Neural progenitor cell (in vitro differentiated cells): ENCODE data around the gene ZNF91. TPM values are rescaled to one million over a fixed set of nuclear protein-coding genes. Genes with fewer than 3 reads are reported as not detected.
"Not testable (repeated sequence)": the region's sequence is repeated elsewhere in the genome, so short reads cannot be mapped to it uniquely, and the experiment has no call there.

Source experiments
- DNase-seq: peaks from one replicate; pipeline ENCODE4 v3.0.0-alpha.2; 2016; ENCODE audit warnings: low spot score
- H2AFZ ChIP-seq: fragments of 200-600 bp; sonication (generic); replicated peaks from 2 replicates; pipeline ENCODE4 v1.6.1; 2016; ENCODE audit warnings: antibody characterized with exemption
- H3F3A ChIP-seq: fragments of 200-600 bp; sonication (generic); 2 replicates; pipeline ENCODE4 v1.6.1; 2016; ENCODE audit warnings: antibody characterized with exemption, low read depth
- H3K27ac ChIP-seq: fragments of 200-600 bp; sonication (generic); 2 replicates; pipeline ENCODE4 v1.5.1; 2016; ENCODE audit warnings: mild to moderate bottlenecking
- H3K27me3 ChIP-seq: fragments of 200-600 bp; sonication (generic); 2 replicates; pipeline ENCODE4 v1.6.1; 2016; ENCODE audit warnings: mild to moderate bottlenecking, moderate library complexity
- H3K36me3 ChIP-seq: fragments of 200-600 bp; sonication (generic); 2 replicates; pipeline ENCODE4 v1.5.1; 2016
- H3K4me1 ChIP-seq: fragments of 200-600 bp; sonication (generic); 2 replicates; pipeline ENCODE4 v1.6.1; 2016; ENCODE audit warnings: mixed run types
- H3K4me2 ChIP-seq: fragments of 200-600 bp; sonication (generic); 2 replicates; pipeline ENCODE4 v1.6.1; 2016
- H3K4me3 ChIP-seq: fragments of 200-600 bp; sonication (generic); 2 replicates; pipeline ENCODE4 v1.5.1; 2016
- H3K79me2 ChIP-seq: fragments of 200-600 bp; sonication (generic); 2 replicates; pipeline ENCODE4 v1.6.1; 2016; ENCODE audit warnings: low read depth
- H3K9ac ChIP-seq: fragments of 200-600 bp; sonication (generic); 2 replicates; pipeline ENCODE4 v1.6.1; 2016
- H3K9me3 ChIP-seq: fragments of 200-600 bp; sonication (generic); 2 replicates; pipeline ENCODE4 v1.5.1; 2016; ENCODE audit warnings: low read depth
- H4K20me1 ChIP-seq: fragments of 200-600 bp; sonication (generic); 2 replicates; pipeline ENCODE4 v1.6.1; 2016; ENCODE audit warnings: low read depth
- H3K27ac Mint-ChIP-seq: 3 replicates; pipeline ENCODE4 v1.8.0; 2021; ENCODE audit warnings: mixed read lengths
- H3K27me3 Mint-ChIP-seq: 2 replicates; pipeline ENCODE4 v1.8.0; 2022; ENCODE audit warnings: low read depth, mild to moderate bottlenecking, inconsistent platforms, moderate library complexity, mixed read lengths; ENCODE audit not compliant: insufficient read depth
- H3K36me3 Mint-ChIP-seq: 3 replicates; pipeline ENCODE4 v1.8.0; 2021; ENCODE audit warnings: mixed read lengths
- H3K4me1 Mint-ChIP-seq: 3 replicates; pipeline ENCODE4 v1.8.0; 2021; ENCODE audit warnings: mixed read lengths
- H3K4me3 Mint-ChIP-seq: 3 replicates; pipeline ENCODE4 v1.8.0; 2021; ENCODE audit warnings: mild to moderate bottlenecking, moderate library complexity, mixed read lengths
- H3K9me3 Mint-ChIP-seq: 3 replicates; pipeline ENCODE4 v1.8.0; 2020; ENCODE audit warnings: mixed read lengths
- EZH2 ChIP-seq: fragments of 200-600 bp; sonication (generic); IDR thresholded peaks from 2 replicates; pipeline ENCODE4 v1.6.1; 2017; ENCODE audit warnings: antibody characterized with exemption, mild to moderate bottlenecking, moderate library complexity
- EZH2phosphoT487 ChIP-seq: fragments of 200-600 bp; sonication (generic); IDR thresholded peaks from 2 replicates; pipeline ENCODE4 v1.6.1; 2017; ENCODE audit warnings: antibody characterized with exemption
- total RNA-seq: library from RNA; depleted of rRNA; stranded (reverse); fragments of >200 nt; gene quantifications from 2 replicates; pipeline ENCODE4 v1.2.3, GENCODE V29; 2015; ENCODE audit warnings: low replicate concordance
- TF ChIP-seq, protein P1 (sequence below): fragments of 200-600 bp; sonication (generic); IDR thresholded peaks from 2 replicates; pipeline ENCODE4 v1.5.1; 2017; ENCODE audit warnings: antibody characterized with exemption, mild to moderate bottlenecking

The ZNF91 gene
- total RNA-seq, 1 donor from 2014 or later, result 105 TPM

DNA sequence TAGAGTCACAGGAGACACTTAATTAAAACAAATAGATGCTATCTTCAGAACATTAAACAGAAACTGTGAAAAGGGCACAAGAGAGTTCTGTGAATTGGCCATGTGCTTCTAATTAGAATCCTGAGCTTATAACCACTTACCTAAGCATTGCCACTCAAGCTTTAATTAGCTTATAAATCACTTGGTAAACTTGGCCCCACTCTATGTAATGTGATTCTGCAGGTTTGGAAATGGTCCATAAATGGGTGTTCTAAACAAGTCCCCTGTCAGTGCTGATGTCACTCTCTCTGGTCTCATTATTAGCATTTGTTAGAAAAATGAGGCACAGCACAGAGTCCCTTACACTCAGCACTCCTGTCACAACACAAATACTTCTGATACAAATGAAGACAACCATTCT, 18.0 kb downstream of the ZNF91 start:
- H3K27me3 Mint-ChIP-seq, result peaks cover 2% of the 10 kb centered on the region
- peaks cover 36% of the 10 kb centered on the region for H3K36me3 ChIP-seq
- no peak overlapping the region for H3K4me3 ChIP-seq
- no peaks in the 10 kb centered on the region for H3K27me3 ChIP-seq
- peaks cover 4% of the 10 kb centered on the region for H3K9me3 ChIP-seq
- no peak overlapping the region for H3K27ac Mint-ChIP-seq
- no peak overlapping the region for H3K27ac ChIP-seq
- H3K9me3 Mint-ChIP-seq, result peaks cover 83% of the 10 kb centered on the region
- no peaks in the 10 kb centered on the region for H3K4me1 ChIP-seq
- H3K79me2 ChIP-seq, result peaks cover 90% of the 10 kb centered on the region
- H4K20me1 ChIP-seq, result no peaks in the 10 kb centered on the region
- H3K4me1 Mint-ChIP-seq, result no peaks in the 10 kb centered on the region
- H3K9ac ChIP-seq, result no peak overlapping the region
- no peak overlapping the region for H3K4me3 Mint-ChIP-seq
- no peak overlapping the region for H2AFZ ChIP-seq
- TF ChIP-seq, protein P1, sequence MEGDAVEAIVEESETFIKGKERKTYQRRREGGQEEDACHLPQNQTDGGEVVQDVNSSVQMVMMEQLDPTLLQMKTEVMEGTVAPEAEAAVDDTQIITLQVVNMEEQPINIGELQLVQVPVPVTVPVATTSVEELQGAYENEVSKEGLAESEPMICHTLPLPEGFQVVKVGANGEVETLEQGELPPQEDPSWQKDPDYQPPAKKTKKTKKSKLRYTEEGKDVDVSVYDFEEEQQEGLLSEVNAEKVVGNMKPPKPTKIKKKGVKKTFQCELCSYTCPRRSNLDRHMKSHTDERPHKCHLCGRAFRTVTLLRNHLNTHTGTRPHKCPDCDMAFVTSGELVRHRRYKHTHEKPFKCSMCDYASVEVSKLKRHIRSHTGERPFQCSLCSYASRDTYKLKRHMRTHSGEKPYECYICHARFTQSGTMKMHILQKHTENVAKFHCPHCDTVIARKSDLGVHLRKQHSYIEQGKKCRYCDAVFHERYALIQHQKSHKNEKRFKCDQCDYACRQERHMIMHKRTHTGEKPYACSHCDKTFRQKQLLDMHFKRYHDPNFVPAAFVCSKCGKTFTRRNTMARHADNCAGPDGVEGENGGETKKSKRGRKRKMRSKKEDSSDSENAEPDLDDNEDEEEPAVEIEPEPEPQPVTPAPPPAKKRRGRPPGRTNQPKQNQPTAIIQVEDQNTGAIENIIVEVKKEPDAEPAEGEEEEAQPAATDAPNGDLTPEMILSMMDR, result no peak
- TF ChIP-seq EZH2, result no peak
- no peak for TF ChIP-seq EZH2phosphoT487
- no peak overlapping the region for H3K4me2 ChIP-seq
- DNase-seq, result no peak
- H3F3A ChIP-seq, result no peaks in the 10 kb centered on the region
- peaks cover 72% of the 10 kb centered on the region for H3K36me3 Mint-ChIP-seq

DNA sequence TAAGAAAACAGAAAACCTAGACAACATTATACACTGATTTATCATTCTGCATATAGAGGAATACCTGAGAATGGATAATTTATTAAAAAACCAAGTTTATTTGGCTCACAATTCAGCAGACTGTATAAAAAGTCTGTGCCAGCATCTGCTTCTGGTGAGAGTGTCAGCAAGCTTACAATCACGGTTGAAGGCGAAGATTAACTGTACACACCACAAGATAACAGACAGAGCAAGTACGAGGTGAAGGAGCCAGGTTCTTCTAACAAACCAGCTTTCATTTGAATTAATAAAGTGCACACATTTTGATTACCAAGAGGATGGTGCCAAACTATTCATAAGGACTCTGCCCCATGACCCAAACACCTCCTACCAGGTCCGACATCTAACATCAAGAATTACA, 28.8 kb downstream of the ZNF91 start:
- H3K27me3 Mint-ChIP-seq, result peaks cover 2% of the 10 kb centered on the region
- no peak overlapping the region for H3K4me3 Mint-ChIP-seq
- no peak overlapping the region for H3K27ac Mint-ChIP-seq
- peaks cover 74% of the 10 kb centered on the region for H3K36me3 ChIP-seq
- H3K36me3 Mint-ChIP-seq, result peaks cover 69% of the 10 kb centered on the region
- no peak for DNase-seq
- no peak overlapping the region for H3K4me3 ChIP-seq
- no peak overlapping the region for H3K27ac ChIP-seq
- H3K4me1 Mint-ChIP-seq, result no peaks in the 10 kb centered on the region
- no peak overlapping the region for H3K9ac ChIP-seq
- peaks cover 10% of the 10 kb centered on the region for H3F3A ChIP-seq
- H3K9me3 Mint-ChIP-seq, result peaks cover 81% of the 10 kb centered on the region
- peaks cover 12% of the 10 kb centered on the region for H3K79me2 ChIP-seq
- no peaks in the 10 kb centered on the region for H4K20me1 ChIP-seq
- H3K27me3 ChIP-seq, result no peaks in the 10 kb centered on the region
- H3K9me3 ChIP-seq, result peaks cover 71% of the 10 kb centered on the region
- TF ChIP-seq EZH2 (no peak), EZH2phosphoT487 (no peak)
- TF ChIP-seq, protein P1, result no peak
- H3K4me2 ChIP-seq, result no peak overlapping the region
- no peak overlapping the region for H2AFZ ChIP-seq
- H3K4me1 ChIP-seq, result no peaks in the 10 kb centered on the region

DNA sequence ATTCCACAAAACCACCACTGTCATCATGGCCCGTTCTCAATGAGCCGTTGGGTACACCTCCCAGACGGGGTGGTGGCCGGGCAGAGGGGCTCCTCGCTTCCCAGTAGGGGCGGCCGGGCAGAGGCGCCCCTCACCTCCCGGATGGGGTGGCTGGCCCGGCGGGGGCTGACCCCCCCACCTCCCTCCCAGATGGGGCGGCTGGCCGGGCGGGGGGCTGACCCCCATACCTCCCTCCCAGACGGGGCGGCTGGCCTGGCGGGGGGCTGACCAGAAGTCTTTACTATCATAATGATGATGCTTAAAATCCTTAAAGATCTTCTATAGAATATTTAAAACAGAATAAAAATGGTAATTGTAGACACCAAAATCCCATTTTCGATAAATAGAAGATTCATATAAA, 29.2 kb downstream of the ZNF91 start:
- H3K4me2 ChIP-seq, H3K4me1 Mint-ChIP-seq, DNase-seq, H2AFZ ChIP-seq, H3K4me3 Mint-ChIP-seq, H3K27me3 ChIP-seq, H3K27ac ChIP-seq, H3K79me2 ChIP-seq, H3K27ac Mint-ChIP-seq, H3K9ac ChIP-seq, H4K20me1 ChIP-seq, H3K27me3 Mint-ChIP-seq, H3K4me1 ChIP-seq, H3K4me3 ChIP-seq: not testable (repeated sequence)
- peaks cover 10% of the 10 kb centered on the region for H3F3A ChIP-seq
- H3K36me3 ChIP-seq, result peaks cover 70% of the 10 kb centered on the region
- Mint-ChIP-seq H3K9me3 (peaks cover 81% of the 10 kb centered on the region), H3K36me3 (peaks cover 68% of the 10 kb centered on the region)
- peaks cover 72% of the 10 kb centered on the region for H3K9me3 ChIP-seq

DNA sequence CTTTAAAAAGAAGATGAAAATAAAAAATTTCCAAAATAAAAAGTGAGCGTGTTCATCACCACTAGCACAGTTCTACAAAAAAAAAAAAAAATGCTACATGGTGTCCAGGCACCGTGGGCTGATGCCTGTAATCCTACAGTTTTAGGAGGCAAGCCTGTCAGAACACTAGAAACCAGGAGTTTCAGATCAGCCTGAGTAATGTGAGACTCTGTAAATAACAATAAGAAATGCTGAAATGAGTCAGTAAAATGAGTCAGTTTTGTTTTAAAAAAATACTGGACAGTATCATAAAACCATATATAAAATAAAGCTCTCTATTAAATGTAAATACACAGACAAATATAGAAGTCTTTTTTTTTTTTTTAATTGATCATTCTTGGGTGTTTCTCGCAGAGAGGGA, 30.0 kb downstream of the ZNF91 start:
- Histone ChIP-seq H3K79me2 (peaks cover 9% of the 10 kb centered on the region), H3K4me3 (no peak overlapping the region), H3K4me2 (no peak overlapping the region), H4K20me1 (no peaks in the 10 kb centered on the region), H3K4me1 (no peaks in the 10 kb centered on the region), H3K36me3 (peaks cover 62% of the 10 kb centered on the region), H3K9ac (no peak overlapping the region), H3K27ac (no peak overlapping the region), H2AFZ (no peak overlapping the region), H3K9me3 (peaks cover 69% of the 10 kb centered on the region), H3F3A (peaks cover 10% of the 10 kb centered on the region), H3K27me3 (no peaks in the 10 kb centered on the region)
- no peak for DNase-seq
- Mint-ChIP-seq H3K36me3 (peaks cover 67% of the 10 kb centered on the region), H3K9me3 (peaks cover 81% of the 10 kb centered on the region), H3K27me3 (peaks cover 2% of the 10 kb centered on the region), H3K4me3 (no peak overlapping the region), H3K27ac (no peak overlapping the region), H3K4me1 (no peaks in the 10 kb centered on the region)
- TF ChIP-seq, protein P1, result no peak
- TF ChIP-seq EZH2 (no peak), EZH2phosphoT487 (no peak)

DNA sequence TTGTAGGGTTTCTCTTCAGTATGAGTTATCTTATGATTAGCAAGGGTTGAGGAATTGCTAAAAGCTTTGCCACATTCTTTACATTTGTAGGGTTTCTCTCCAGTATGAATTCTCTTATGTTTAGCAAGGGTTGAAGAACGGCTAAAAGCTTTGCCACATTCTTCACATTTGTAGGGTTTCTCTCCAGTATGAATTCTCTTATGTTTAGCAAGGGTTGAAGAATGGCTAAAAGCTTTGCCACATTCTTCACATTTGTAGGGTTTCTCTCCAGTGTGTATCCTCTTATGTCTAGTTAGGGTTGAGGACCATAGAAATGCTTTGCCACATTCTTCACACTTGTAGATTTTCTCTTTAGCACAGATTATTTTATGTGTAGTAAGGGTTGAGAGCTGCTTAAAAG, 33.4 kb downstream of the ZNF91 start:
- H3K27ac ChIP-seq, H3K4me1 ChIP-seq, H4K20me1 ChIP-seq, H2AFZ ChIP-seq, H3K27ac Mint-ChIP-seq, H3K27me3 Mint-ChIP-seq, H3K4me3 Mint-ChIP-seq, H3K27me3 ChIP-seq, H3K4me2 ChIP-seq, DNase-seq, H3K9ac ChIP-seq, H3K4me1 Mint-ChIP-seq: not testable (repeated sequence)
- peaks cover 66% of the 10 kb centered on the region for H3K36me3 ChIP-seq
- peaks cover 11% of the 10 kb centered on the region for H3K79me2 ChIP-seq
- peak overlapping the region; percentile 21 for H3K4me3 ChIP-seq
- peaks cover 10% of the 10 kb centered on the region for H3F3A ChIP-seq
- H3K9me3 Mint-ChIP-seq, result peaks cover 80% of the 10 kb centered on the region
- H3K9me3 ChIP-seq, result peaks cover 88% of the 10 kb centered on the region
- peaks cover 71% of the 10 kb centered on the region for H3K36me3 Mint-ChIP-seq
